Caco-2 (cell line): ENCODE results near the gene ANKLE1. TPM values are rescaled to one million over a fixed set of nuclear protein-coding genes. Genes with fewer than 3 reads are reported as not detected.
"Not testable (repeated sequence)": the region's sequence is repeated elsewhere in the genome, so short reads cannot be mapped to it uniquely, and the experiment has no call there.

Source experiments
- BruUV-seq: library from RNA; stranded (reverse); fragments of 400-500 nt; replicated peaks from 2 replicates; lab custom pipeline; 2021; lab: Mats Ljungman, UMichigan
- CTCF ChIA-PET: fragments of 300-600 bp; sonication (Branson Sonifier 250); formaldehyde crosslinking; loops from one replicate; lab custom pipeline; 2022; ENCODE audit warnings: antibody characterized with exemption; lab: Charles Lee
- POLR2A ChIA-PET: fragments of 300-600 bp; sonication (Branson Sonifier 250); formaldehyde crosslinking; loops from one replicate; lab custom pipeline; 2022; ENCODE audit warnings: antibody characterized with exemption; lab: Charles Lee
- DNase-seq, 2 experiments: peaks; one replicate each; pipeline versions ENCODE4 v3.0.0 to v3.0.0-alpha.2; 2020 to 2022
- H3K27me3 ChIP-seq: replicated peaks from 2 replicates; pipeline ENCODE4 v1.6.0; 2011; ENCODE audit warnings: low read length; ENCODE audit not compliant: control insufficient read depth, insufficient read depth
- H3K36me3 ChIP-seq: 2 replicates; pipeline ENCODE4 v1.5.1; 2011; ENCODE audit warnings: low read length; ENCODE audit not compliant: control insufficient read depth, insufficient read depth
- H3K4me1 ChIP-seq: fragments of 250-450 bp; sonication (Bioruptor Pico); 2 replicates; pipeline ENCODE4 v1.5.1; 2020; ENCODE audit warnings: mild to moderate bottlenecking
- H3K4me3 ChIP-seq: 2 replicates; pipeline ENCODE4 v1.5.1; 2011; ENCODE audit warnings: low read depth, mild to moderate bottlenecking, control low read depth, low read length
- H3K9me3 ChIP-seq: fragments of 250-450 bp; sonication (Bioruptor Pico); 2 replicates; pipeline ENCODE4 v1.5.1; 2020; ENCODE audit warnings: mild to moderate bottlenecking, moderate library complexity
- H3K27ac Mint-ChIP-seq: one replicate; pipeline ENCODE4 v1.8.0; 2022; ENCODE audit warnings: mixed read lengths; ENCODE audit not compliant: unreplicated experiment
- H3K27me3 Mint-ChIP-seq: one replicate; pipeline ENCODE4 v1.8.0; 2022; ENCODE audit warnings: mixed read lengths; ENCODE audit not compliant: insufficient read depth, unreplicated experiment
- H3K36me3 Mint-ChIP-seq: one replicate; pipeline ENCODE4 v1.8.0; 2022; ENCODE audit warnings: mild to moderate bottlenecking, mixed read lengths; ENCODE audit not compliant: insufficient read depth, unreplicated experiment
- H3K4me1 Mint-ChIP-seq: one replicate; pipeline ENCODE4 v1.8.0; 2022; ENCODE audit warnings: low read depth, mixed read lengths; ENCODE audit not compliant: unreplicated experiment
- H3K4me3 Mint-ChIP-seq: one replicate; pipeline ENCODE4 v1.8.0; 2022; ENCODE audit warnings: mild to moderate bottlenecking, moderate library complexity, mixed read lengths; ENCODE audit not compliant: unreplicated experiment
- H3K9me3 Mint-ChIP-seq: one replicate; pipeline ENCODE4 v1.8.0; 2022; ENCODE audit warnings: mixed read lengths; ENCODE audit not compliant: unreplicated experiment
- CTCF ChIP-seq, 2 experiments: fragments of 200-600 bp in 1 of 2; IDR thresholded peaks; 1 replicate in 1 of 2; 2 replicates in 1 of 2; pipeline versions ENCODE4 v1.5.1 to v1.8.0; 2011 to 2022; ENCODE audit warnings: antibody characterized with exemption in 1 of 2, control low read depth in 1 of 2, inconsistent platforms in 1 of 2, low read depth in 1 of 2, low read length in 1 of 2, mild to moderate bottlenecking in 1 of 2, moderate library complexity in 1 of 2; ENCODE audit not compliant: insufficient read depth in 1 of 2, severe bottlenecking in 1 of 2, unreplicated experiment in 1 of 2
- intact Hi-C: fragments of 100-400 bp; cut with micrococcal nuclease; formaldehyde crosslinking; loops from one replicate; pipeline ENCODE4 v1.10.0; 2022; ENCODE audit not compliant: unreplicated experiment
- total RNA-seq: library from RNA; stranded (reverse); gene quantifications from 2 replicates; pipeline ENCODE4 v1.2.3, GENCODE V29; 2022

ANKLE1 gene
- total RNA-seq, 1 experiment from 2014 or later, result 14.3 TPM

GRCh38 chr19:17268754-17269153 is 12.9 kb upstream of the ANKLE1 start:
- Histone ChIP-seq H3K4me1 (no peaks in the 10 kb centered on the region; the same call in 1 of the 2 replicates), H3K9me3 (no peaks in the 10 kb centered on the region), H3K27me3 (no peaks in the 10 kb centered on the region), H3K4me3 (no peak overlapping the region), H3K36me3 (no peaks in the 10 kb centered on the region; the same call in 1 of the 2 replicates)
- intact Hi-C loops, result loop anchor here (5.0 kb wide), 1 partner anchor 41 kb away; the partner anchor contains the start of gene OCEL1
- Mint-ChIP-seq H3K9me3 (no peaks in the 10 kb centered on the region), H3K4me3 (peak overlapping the region; percentile 74), H3K4me1 (peaks cover 7% of the 10 kb centered on the region), H3K36me3 (peaks cover 56% of the 10 kb centered on the region), H3K27ac (no peak overlapping the region), H3K27me3 (no peaks in the 10 kb centered on the region)
- no peak for TF ChIP-seq CTCF (IDR thresholded peaks at IDR 0.05; ENCODE audit: insufficient read depth in 1 of 2, low read depth in 1 of 2, low read length in 1 of 2, severe bottlenecking in 1 of 2, unreplicated experiment in 1 of 2)
- CTCF ChIA-PET, result interaction anchor here (0.7 kb wide), 1 partner anchor 138 kb away, joined by 5 read pairs; no protein-coding TSS in a partner anchor
- no TSS peak for BruUV-seq
- no peak for DNase-seq
- POLR2A ChIA-PET, result interaction anchor here (0.8 kb wide), 1 partner anchor 53 kb away, joined by 4 read pairs; the partner anchor contains the start of gene USE1

GRCh38 chr19:17274892-17275291 is 6.8 kb upstream of the ANKLE1 start:
- H3K36me3 Mint-ChIP-seq, result peaks cover 64% of the 10 kb centered on the region
- CTCF ChIA-PET, BruUV-seq: not testable (repeated sequence)

GRCh38 chr19:17275441-17276175 is 6.1 kb upstream of the ANKLE1 start:
- BruUV-seq, result no TSS peak
- Mint-ChIP-seq H3K4me3 (no peak overlapping the region), H3K27me3 (no peaks in the 10 kb centered on the region), H3K27ac (no peak overlapping the region), H3K9me3 (no peaks in the 10 kb centered on the region), H3K36me3 (peaks cover 57% of the 10 kb centered on the region), H3K4me1 (no peaks in the 10 kb centered on the region)
- Histone ChIP-seq H3K9me3 (no peaks in the 10 kb centered on the region), H3K27me3 (no peaks in the 10 kb centered on the region), H3K4me3 (no peak overlapping the region), H3K36me3 (no peaks in the 10 kb centered on the region; the same call in 1 of the 2 replicates), H3K4me1 (no peaks in the 10 kb centered on the region)
- TF ChIP-seq CTCF (IDR thresholded peaks at IDR 0.05; ENCODE audit: insufficient read depth in 1 of 2, low read depth in 1 of 2, low read length in 1 of 2, severe bottlenecking in 1 of 2, unreplicated experiment in 1 of 2), result no peak
- intact Hi-C loops, result no loop called here
- CTCF ChIA-PET, result no interaction called here
- POLR2A ChIA-PET, result no interaction called here
- DNase-seq, result no peak

More at GRCh38 chr19:17274892-17275291, 6.8 kb upstream of the ANKLE1 start:
- H3K4me3 Mint-ChIP-seq, POLR2A ChIA-PET, H3K4me1 ChIP-seq, H3K27ac Mint-ChIP-seq, H3K4me3 ChIP-seq, H3K4me1 Mint-ChIP-seq, H3K9me3 ChIP-seq, H3K27me3 Mint-ChIP-seq, H3K9me3 Mint-ChIP-seq, H3K36me3 ChIP-seq, intact Hi-C loops, H3K27me3 ChIP-seq, DNase-seq: not testable (repeated sequence)
